K562 (cell line): ENCODE data around the gene ZDHHC1. TPM values are rescaled to one million over a fixed set of nuclear protein-coding genes. Genes with fewer than 3 reads are reported as not detected.

Experiments
- ARNT ChIP-seq, 2 experiments: fragments of 450-650 bp; IDR thresholded peaks; 2 replicates each; pipeline ENCODE4 v1.6.1; 2016; ENCODE audit warnings: mild to moderate bottlenecking in 1 of 2
- CBFA2T3 ChIP-seq: fragments of 450-650 bp; IDR thresholded peaks from 2 replicates; pipeline ENCODE4 v1.6.1; 2017
- CCNT2 ChIP-seq: IDR thresholded peaks from 2 replicates; pipeline ENCODE4 v1.6.1; 2011; ENCODE audit warnings: borderline replicate concordance, low read depth, mild to moderate bottlenecking, moderate library complexity, mixed read lengths, low read length; ENCODE audit not compliant: insufficient read length; ENCODE audit errors: extremely low read depth
- HDAC1 ChIP-seq, 2 experiments: fragments of 450-650 bp; IDR thresholded peaks; 2 replicates each; pipeline ENCODE4 v1.6.1; 2016 to 2017; ENCODE audit warnings: inconsistent platforms in 1 of 2, mild to moderate bottlenecking in 1 of 2, moderate library complexity in 1 of 2
- L3MBTL2 ChIP-seq: fragments of 450-650 bp; IDR thresholded peaks from 2 replicates; pipeline ENCODE4 v1.6.1; 2016; ENCODE audit warnings: mild to moderate bottlenecking, moderate library complexity
- MEIS2 ChIP-seq: fragments of 450-650 bp; IDR thresholded peaks from 2 replicates; pipeline ENCODE4 v1.6.1; 2014; ENCODE audit warnings: mild to moderate bottlenecking; ENCODE audit not compliant: partially characterized antibody
- MNT ChIP-seq, 2 experiments: fragments of 450-650 bp; conservative IDR thresholded peaks; 2 replicates each; pipeline ENCODE4 v1.6.1; 2017; ENCODE audit warnings: mild to moderate bottlenecking in 2 of 2, moderate library complexity in 2 of 2
- NCOR1 ChIP-seq: fragments of 450-650 bp; IDR thresholded peaks from 2 replicates; pipeline ENCODE4 v1.6.1; 2016; ENCODE audit warnings: mild to moderate bottlenecking, moderate library complexity
- NR2C1 ChIP-seq, 2 experiments: fragments of 450-650 bp; IDR thresholded peaks; 2 replicates each; pipeline ENCODE4 v1.6.1; 2017; ENCODE audit warnings: mild to moderate bottlenecking in 2 of 2, antibody characterized with exemption in 1 of 2, inconsistent platforms in 1 of 2, missing compliant biosample characterization in 1 of 2, missing genetic modification characterization in 1 of 2
- NR2F6 ChIP-seq: fragments of 450-650 bp; formaldehyde crosslinking; IDR thresholded peaks from 2 replicates; pipeline ENCODE4 v1.4.0; 2020; ENCODE audit warnings: mild to moderate bottlenecking
- POLR2A ChIP-seq: fragments of 450-650 bp; conservative IDR thresholded peaks from 2 replicates; pipeline ENCODE4 v1.6.1; 2016
- RBFOX2 ChIP-seq: fragments of 200-400 bp; formaldehyde crosslinking; IDR thresholded peaks from 2 replicates; pipeline ENCODE4 v1.6.1; 2017; ENCODE audit warnings: low read depth, mild to moderate bottlenecking, low read length, moderate library complexity
- RHOXF2B ChIP-seq: fragments of 250-450 bp; sonication (Bioruptor Pico); conservative IDR thresholded peaks from 2 replicates; pipeline ENCODE4 v1.5.1; 2021
- TBL1XR1 ChIP-seq, 2 experiments: IDR thresholded peaks; 2 replicates each; pipeline ENCODE4 v1.6.1; 2012; ENCODE audit warnings: improper control_type of control experiment in 2 of 2, low read length in 2 of 2, mild to moderate bottlenecking in 1 of 2
- TEAD1 ChIP-seq, 2 experiments: fragments of 450-650 bp in 1 of 2; sonication (generic) in 1 of 2; formaldehyde crosslinking; IDR thresholded peaks; 2 replicates each; pipeline versions ENCODE4 v1.4.0 to v1.8.0; 2020 to 2022; ENCODE audit warnings: mild to moderate bottlenecking in 2 of 2, missing genetic modification reagents in 1 of 2
- TEAD4 ChIP-seq, 2 experiments: sonication (generic) in 1 of 2; formaldehyde crosslinking in 1 of 2; IDR thresholded peaks; 2 replicates each; pipeline versions ENCODE4 v1.6.1 to v1.8.0; 2012 to 2022; ENCODE audit warnings: borderline replicate concordance in 1 of 2, inconsistent platforms in 1 of 2, low read length in 1 of 2, mild to moderate bottlenecking in 1 of 2, missing genetic modification reagents in 1 of 2
- USF2 ChIP-seq: sonication (generic); formaldehyde crosslinking; IDR thresholded peaks from 2 replicates; pipeline ENCODE4 v1.5.0; 2020; ENCODE audit warnings: missing genetic modification reagents
- ZNF280B ChIP-seq: fragments of 250-450 bp; sonication (Bioruptor Pico); IDR thresholded peaks from 2 replicates; pipeline ENCODE4 v1.5.1; 2021; ENCODE audit warnings: mild to moderate bottlenecking
- ZNF592 ChIP-seq: fragments of 450-650 bp; IDR thresholded peaks from 2 replicates; pipeline ENCODE4 v1.6.1; 2017; ENCODE audit warnings: antibody characterized with exemption, mild to moderate bottlenecking
- polyA plus RNA-seq, 8 experiments: library from polyadenylated mRNA; depleted of rRNA in 4 of 8; stranded (reverse) in 5 of 8; unstranded in 3 of 8; fragments of >200 nt; fragmentation: Nextera tagmentation in 2 of 8; fragmentation: Illumina TruSeq in 1 of 8; extraction: Ambion mirVana in 2 of 8; extraction: Trizol in 1 of 8; gene quantifications; 2 replicates each; pipeline versions ENCODE4 v1.2.1 to v1.2.3, GENCODE V29; 2011 to 2014; ENCODE audit warnings: inconsistent platforms in 1 of 8, missing spikeins in 1 of 8
- total RNA-seq, 7 experiments: library from RNA; depleted of rRNA in 6 of 7; stranded (reverse); fragments of >200 nt in 6 of 7; fragmentation: Illumina TruSeq in 2 of 7; extraction: Trizol in 2 of 7; gene quantifications; 2 replicates each; pipeline versions ENCODE4 v1.2.1 to v1.2.3, GENCODE V29; 2011 to 2021; ENCODE audit warnings: low replicate concordance in 1 of 7

Gene ZDHHC1
- total and polyA plus RNA-seq, 9 of the 15 experiments (the other 6 are each of a cell fraction or from before 2014, with no cell fraction given), result 0.06 to 0.77 (median 0.25) TPM; not detected in 4

- peak; percentile 50 for TF ChIP-seq MEIS2
- no peak for TF ChIP-seq ZNF592
- TF ChIP-seq L3MBTL2, result peak; percentile 19; the same call in 1 of the 2 replicates
- no peak for TF ChIP-seq USF2 (CRISPR knock-in tag)
- 0 out of 4 replicates have a peak, but pooled peaks of 1 of the 2 experiments have one; percentile 11 for TF ChIP-seq TEAD1 (CRISPR knock-in tag; IDR thresholded peaks at IDR 0.05)
- peak in 1 of 2 experiments; percentile 63; a peak in 1 of 4 replicates for TF ChIP-seq MNT (conservative IDR thresholded peaks at IDR 0.05)
- TF ChIP-seq CBFA2T3, result peak; percentile 19; the same call in 1 of the 2 replicates
- no peak for TF ChIP-seq ZNF280B
- TF ChIP-seq TEAD4 (IDR thresholded peaks at IDR 0.05; ENCODE audit: low read length), result peak; percentile 46; the same call in 1 of the 2 replicates
- TF ChIP-seq TEAD4 (CRISPR knock-in tag; IDR thresholded peaks at IDR 0.05; ENCODE audit: borderline replicate concordance), result no peak
- TF ChIP-seq POLR2A, result no peak
- no peak for TF ChIP-seq RBFOX2
- TF ChIP-seq TBL1XR1 (IDR thresholded peaks at IDR 0.05; ENCODE audit: low read length in 2 of 2), result no peak
- no peak for TF ChIP-seq NCOR1
- no peak for TF ChIP-seq NR2F6 (CRISPR knock-in tag)
- TF ChIP-seq ARNT (IDR thresholded peaks at IDR 0.05), result no peak
- TF ChIP-seq HDAC1 (IDR thresholded peaks at IDR 0.05), result peak in 1 of 2 experiments; percentile 58; a peak in 1 of 4 replicates
- TF ChIP-seq RHOXF2B (CRISPR knock-in tag), result no peak
- TF ChIP-seq CCNT2, result no peak
- TF ChIP-seq NR2C1 (IDR thresholded peaks at IDR 0.05), result peak; percentile 90
- peak; percentile 90 for TF ChIP-seq NR2C1 (tag; IDR thresholded peaks at IDR 0.05)
Observed at GRCh38 chr16:67396159-67397035, 19.9 kb downstream of the ZDHHC1 start (continued).
